ENCODE measurements around the gene AAGAB.

Gene AAGAB

DNA sequence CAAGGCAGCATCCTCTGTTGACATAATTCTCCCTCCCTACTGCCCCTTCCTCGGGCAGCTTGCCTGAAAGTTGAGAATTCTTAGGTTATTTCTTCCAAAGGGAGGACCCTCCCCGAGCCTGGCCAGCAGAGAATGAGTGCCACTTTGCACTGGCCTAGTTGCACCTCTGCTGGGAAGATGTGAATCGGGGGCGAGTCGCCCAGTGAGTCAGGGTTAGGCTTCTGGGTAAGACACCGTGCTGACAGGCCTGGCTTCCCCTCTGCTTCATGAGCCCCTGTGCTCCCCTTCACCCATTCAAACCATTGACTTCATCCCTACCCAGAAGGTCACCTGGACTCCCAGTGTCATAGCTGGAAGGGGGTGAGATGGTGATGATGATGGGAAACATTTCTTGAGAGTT is 82.3 kb downstream of the AAGAB start:
- H3K4me1 ChIP-seq (ENCODE audit: low read length), result peaks cover 17% of the 10 kb centered on the region
- no peak for TF ChIP-seq EZH2 (optimal IDR thresholded peaks at IDR 0.05; ENCODE audit: low read depth, low read length)
- TF ChIP-seq, protein P1, sequence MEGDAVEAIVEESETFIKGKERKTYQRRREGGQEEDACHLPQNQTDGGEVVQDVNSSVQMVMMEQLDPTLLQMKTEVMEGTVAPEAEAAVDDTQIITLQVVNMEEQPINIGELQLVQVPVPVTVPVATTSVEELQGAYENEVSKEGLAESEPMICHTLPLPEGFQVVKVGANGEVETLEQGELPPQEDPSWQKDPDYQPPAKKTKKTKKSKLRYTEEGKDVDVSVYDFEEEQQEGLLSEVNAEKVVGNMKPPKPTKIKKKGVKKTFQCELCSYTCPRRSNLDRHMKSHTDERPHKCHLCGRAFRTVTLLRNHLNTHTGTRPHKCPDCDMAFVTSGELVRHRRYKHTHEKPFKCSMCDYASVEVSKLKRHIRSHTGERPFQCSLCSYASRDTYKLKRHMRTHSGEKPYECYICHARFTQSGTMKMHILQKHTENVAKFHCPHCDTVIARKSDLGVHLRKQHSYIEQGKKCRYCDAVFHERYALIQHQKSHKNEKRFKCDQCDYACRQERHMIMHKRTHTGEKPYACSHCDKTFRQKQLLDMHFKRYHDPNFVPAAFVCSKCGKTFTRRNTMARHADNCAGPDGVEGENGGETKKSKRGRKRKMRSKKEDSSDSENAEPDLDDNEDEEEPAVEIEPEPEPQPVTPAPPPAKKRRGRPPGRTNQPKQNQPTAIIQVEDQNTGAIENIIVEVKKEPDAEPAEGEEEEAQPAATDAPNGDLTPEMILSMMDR (IDR thresholded peaks at IDR 0.05; ENCODE audit: low read length), result no peak
- TF ChIP-seq EZH2phosphoT487 (IDR thresholded peaks at IDR 0.05; ENCODE audit: low read length), result no peak
- no peak overlapping the region for H3K4me3 ChIP-seq (ENCODE audit: low read length)
- no peaks in the 10 kb centered on the region for H3K36me3 ChIP-seq (replicated peaks; ENCODE audit: insufficient read depth, low read length)
- H3F3A ChIP-seq (ENCODE audit: insufficient read depth, low read length), result no peaks in the 10 kb centered on the region
- H3K9me2 ChIP-seq (replicated peaks; ENCODE audit: insufficient read depth, low read length), result no peaks in the 10 kb centered on the region
- H3K9ac ChIP-seq (ENCODE audit: low read length), result no peak overlapping the region
- H3K9me3 ChIP-seq (replicated peaks; ENCODE audit: insufficient read depth, low read length), result no peaks in the 10 kb centered on the region
- H3K4me2 ChIP-seq (ENCODE audit: low read depth, low read length), result no peak overlapping the region
- H2AFZ ChIP-seq (ENCODE audit: low read length), result no peak overlapping the region
- no peaks in the 10 kb centered on the region for H3K27me3 ChIP-seq (replicated peaks; ENCODE audit: insufficient read depth, low read length)
- H3K27ac ChIP-seq (ENCODE audit: low read length), result no peak overlapping the region
- no peaks in the 10 kb centered on the region for H4K20me1 ChIP-seq (ENCODE audit: insufficient read depth, low read length)
- no peak for DNase-seq
- H3K79me2 ChIP-seq (ENCODE audit: low read length), result no peaks in the 10 kb centered on the region

DNA sequence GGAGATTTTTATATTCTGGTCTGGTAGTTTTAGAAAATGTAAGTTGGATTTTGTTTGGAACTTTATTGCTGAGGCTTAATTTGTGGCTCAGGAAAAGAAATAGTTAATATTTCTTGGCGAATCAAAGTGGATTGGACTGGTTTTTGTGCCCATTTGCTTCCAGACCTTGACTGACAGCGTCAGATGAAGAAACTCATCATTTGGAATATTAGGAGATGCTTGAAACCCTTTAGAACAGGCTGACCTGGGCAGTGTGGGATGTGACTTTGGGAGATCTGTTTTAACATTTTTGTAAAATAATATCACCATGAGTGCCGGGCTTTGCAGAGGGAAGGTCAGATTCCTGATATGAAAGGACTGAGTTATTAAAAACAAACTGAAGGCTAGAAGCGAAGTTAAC is 83.0 kb downstream of the AAGAB start:
- Histone ChIP-seq H3K9me3 (replicated peaks; ENCODE audit: insufficient read depth, low read length) (no peaks in the 10 kb centered on the region), H3K4me3 (ENCODE audit: low read length) (no peak overlapping the region), H3K4me2 (ENCODE audit: low read depth, low read length) (no peak overlapping the region), H3K36me3 (replicated peaks; ENCODE audit: insufficient read depth, low read length) (no peaks in the 10 kb centered on the region), H2AFZ (ENCODE audit: low read length) (no peak overlapping the region), H3K9ac (ENCODE audit: low read length) (no peak overlapping the region), H3F3A (ENCODE audit: insufficient read depth, low read length) (no peaks in the 10 kb centered on the region), H3K9me2 (replicated peaks; ENCODE audit: insufficient read depth, low read length) (no peaks in the 10 kb centered on the region), H3K27ac (ENCODE audit: low read length) (no peak overlapping the region), H3K4me1 (ENCODE audit: low read length) (peaks cover 17% of the 10 kb centered on the region), H3K27me3 (replicated peaks; ENCODE audit: insufficient read depth, low read length) (no peaks in the 10 kb centered on the region), H3K79me2 (ENCODE audit: low read length) (no peaks in the 10 kb centered on the region), H4K20me1 (ENCODE audit: insufficient read depth, low read length) (no peaks in the 10 kb centered on the region)
- no peak for DNase-seq
- no peak for TF ChIP-seq EZH2phosphoT487 (IDR thresholded peaks at IDR 0.05; ENCODE audit: low read length)
- TF ChIP-seq, protein P1 (IDR thresholded peaks at IDR 0.05; ENCODE audit: low read length), result no peak
- no peak for TF ChIP-seq EZH2 (optimal IDR thresholded peaks at IDR 0.05; ENCODE audit: low read depth, low read length)

DNA sequence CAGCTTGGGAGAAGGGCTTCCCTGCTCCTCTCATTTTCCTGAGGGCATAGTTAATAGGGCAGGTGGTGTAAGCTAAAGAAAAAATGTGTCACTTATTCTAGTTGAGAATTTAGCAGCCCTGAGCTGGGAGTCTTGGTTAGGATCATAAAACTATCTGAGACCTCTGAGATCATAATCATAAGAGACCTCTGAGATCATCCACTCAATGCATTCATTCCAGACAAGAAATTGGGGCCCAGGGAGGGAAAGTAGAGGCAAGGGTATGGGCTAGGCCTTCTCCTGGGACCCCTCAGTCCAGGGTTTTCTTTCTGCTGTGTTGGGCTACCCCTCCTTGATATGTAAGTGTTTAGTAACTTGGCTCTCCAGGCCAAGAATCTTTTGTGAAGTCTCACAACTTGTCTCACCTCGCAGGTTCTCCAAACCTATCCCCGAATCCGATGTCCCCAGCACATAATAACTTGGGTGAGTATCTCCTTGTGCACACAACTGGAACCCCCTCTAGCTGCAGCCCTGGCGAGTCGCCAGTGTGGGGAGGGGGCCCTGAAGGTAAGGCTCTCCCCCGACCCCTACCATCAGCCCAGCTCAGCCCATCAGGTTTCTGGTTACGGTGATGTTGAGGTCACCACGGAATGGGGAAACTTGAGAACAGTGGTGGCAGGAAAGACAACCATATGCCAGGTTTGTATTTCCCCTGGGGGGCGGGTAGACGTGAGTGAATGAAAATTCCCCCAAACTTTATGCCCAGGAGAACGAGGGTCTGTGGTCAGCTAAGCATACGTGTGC is 84.1 kb downstream of the AAGAB start:
- Histone ChIP-seq H3K4me2 (ENCODE audit: low read depth, low read length) (no peak overlapping the region), H3K36me3 (replicated peaks; ENCODE audit: insufficient read depth, low read length) (no peaks in the 10 kb centered on the region), H3K9ac (ENCODE audit: low read length) (no peak overlapping the region), H3K4me3 (ENCODE audit: low read length) (no peak overlapping the region), H3K9me2 (replicated peaks; ENCODE audit: insufficient read depth, low read length) (no peaks in the 10 kb centered on the region), H3K9me3 (replicated peaks; ENCODE audit: insufficient read depth, low read length) (no peaks in the 10 kb centered on the region), H3K27me3 (replicated peaks; ENCODE audit: insufficient read depth, low read length) (no peaks in the 10 kb centered on the region), H3K79me2 (ENCODE audit: low read length) (no peaks in the 10 kb centered on the region), H4K20me1 (ENCODE audit: insufficient read depth, low read length) (no peaks in the 10 kb centered on the region), H2AFZ (ENCODE audit: low read length) (no peak overlapping the region), H3K4me1 (ENCODE audit: low read length) (peaks cover 14% of the 10 kb centered on the region), H3F3A (ENCODE audit: insufficient read depth, low read length) (no peaks in the 10 kb centered on the region), H3K27ac (ENCODE audit: low read length) (no peak overlapping the region)
- no peak for DNase-seq
- TF ChIP-seq EZH2phosphoT487 (IDR thresholded peaks at IDR 0.05; ENCODE audit: low read length) (no peak), EZH2 (optimal IDR thresholded peaks at IDR 0.05; ENCODE audit: low read depth, low read length) (no peak)
- TF ChIP-seq, protein P1 (IDR thresholded peaks at IDR 0.05; ENCODE audit: low read length), result no peak
